Measurements from ENCODE around the gene ERC2. TPM values are rescaled to one million over a fixed set of nuclear protein-coding genes. Genes with fewer than 3 reads are reported as not detected.
A peak's percentile ranks its signal among the peaks of the same experiment; 100 is the strongest.
"Not testable (repeated sequence)": the region's sequence is repeated elsewhere in the genome, so short reads cannot be mapped to it uniquely, and the experiment has no call there.

Gene ERC2
- under 1 TPM in 1 of 2 donors, not detected in 1; 0.14 TPM for total RNA-seq
- long read RNA-seq: 0 reads

GRCh38 chr3:56468184-56469106, at the start of gene ERC2:
TSS of gene ERC2 (minus strand) at chr3:56468467.
- ATAC-seq: peak; percentile 73
- intact Hi-C loops (cut with DNase I, micrococcal nuclease): no loop called here
- peak; percentile 28 to 30 for DNase-seq

- DNase-seq: no peak
- intact Hi-C loops (cut with DNase I, micrococcal nuclease): no loop called here
- no peak for ATAC-seq
These were observed 34.5 kb upstream of the ERC2 start for GRCh38 chr3:56502738-56503137.

DNA sequence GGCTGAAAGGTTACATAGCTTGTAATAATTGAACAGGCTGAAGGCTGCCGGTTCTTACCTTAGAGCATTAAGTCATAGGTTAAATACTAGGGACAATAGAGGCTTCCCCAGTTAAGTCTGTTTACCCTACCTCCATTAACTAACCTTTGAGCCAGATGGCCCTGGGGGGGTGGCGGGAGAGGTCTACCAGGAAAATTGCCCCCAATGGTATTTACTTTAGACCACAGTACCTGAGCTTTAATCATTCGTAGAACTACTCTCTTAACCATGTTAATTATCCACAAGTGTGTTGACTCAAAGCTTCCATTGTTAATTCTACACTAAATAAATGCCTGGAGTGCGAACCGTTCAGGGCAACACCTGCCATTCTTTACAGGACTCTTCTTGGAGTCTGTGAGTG, 28.1 kb upstream of the ERC2 start:
- DNase-seq; ATAC-seq; intact Hi-C loops (cut with DNase I, micrococcal nuclease): not testable (repeated sequence)

GRCh38 chr3:56494679-56495322, 26.5 kb upstream of the ERC2 start:
- DNase-seq: peak; percentile 65 to 83
- intact Hi-C loops (cut with DNase I, micrococcal nuclease): no loop called here
- peak; percentile 91 for ATAC-seq

DNA sequence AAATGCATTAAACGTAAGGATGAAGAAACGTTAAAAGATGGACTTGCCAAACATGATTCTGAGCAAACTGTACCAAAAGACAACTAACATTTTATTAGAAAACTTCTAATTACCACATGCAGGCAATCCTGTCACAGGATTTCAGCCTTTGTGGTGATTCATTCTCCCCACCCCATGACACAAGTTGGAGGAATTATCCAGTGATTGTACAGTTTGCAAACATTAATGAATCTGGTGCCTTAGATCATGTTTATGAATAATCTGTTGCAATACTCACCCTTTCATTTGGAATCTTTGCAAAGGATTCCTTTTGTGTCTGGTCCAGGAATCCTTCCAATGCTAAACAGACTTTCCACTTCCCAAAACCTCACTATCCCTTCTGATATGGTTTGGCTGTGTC, 23.3 kb upstream of the ERC2 start:
- DNase-seq: no peak
- intact Hi-C loops (cut with DNase I, micrococcal nuclease): no loop called here
- ATAC-seq: no peak

GRCh38 chr3:56488812-56489600, 20.7 kb upstream of the ERC2 start:
- intact Hi-C loops (cut with DNase I, micrococcal nuclease): no loop called here
- no peak for ATAC-seq
- no peak for DNase-seq

- ATAC-seq: no peak
- DNase-seq: no peak
- intact Hi-C loops (cut with DNase I, micrococcal nuclease): no loop called here
These were observed 16.3 kb upstream of the ERC2 start for GRCh38 chr3:56484525-56485032.

DNA sequence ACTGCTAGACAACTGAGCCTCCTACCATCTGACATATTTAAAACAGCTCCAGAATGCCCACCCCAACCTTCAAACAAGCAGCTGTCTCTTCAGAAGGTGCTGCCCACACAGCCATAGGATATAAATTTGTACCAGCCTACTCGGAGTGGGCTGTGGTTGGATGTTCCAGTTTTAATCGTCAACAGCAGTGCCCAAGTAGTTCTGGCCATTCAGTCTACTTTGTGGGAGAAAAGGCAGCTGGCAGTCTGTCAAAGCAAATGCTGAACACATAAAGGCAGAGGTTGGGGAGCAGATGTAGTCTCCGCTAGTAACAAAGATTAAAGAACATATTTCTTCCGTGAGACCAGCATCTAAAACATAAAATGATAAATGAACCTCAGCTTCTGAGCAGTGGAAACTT, 15.9 kb upstream of the ERC2 start:
- intact Hi-C loops (cut with DNase I, micrococcal nuclease): no loop called here
- no peak for ATAC-seq
- DNase-seq: no peak

DNA sequence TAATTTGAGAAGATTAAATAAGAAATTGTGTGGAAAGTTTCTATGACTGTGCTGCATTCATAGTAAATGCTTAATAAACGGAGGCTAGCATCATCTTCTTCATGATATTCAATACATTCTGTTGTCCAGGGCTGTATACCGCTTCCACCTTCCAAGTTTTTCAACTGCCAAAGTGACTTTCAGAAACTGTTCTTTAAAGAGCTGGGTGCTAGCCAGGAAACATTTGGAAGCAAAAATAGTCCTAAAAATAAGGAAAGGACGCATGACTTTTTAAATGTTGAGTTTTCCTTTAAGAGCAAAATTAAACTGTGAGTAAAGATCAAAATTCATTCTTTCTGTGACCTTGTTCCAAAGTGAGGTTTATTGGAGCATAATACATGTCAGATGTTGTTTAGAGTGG, 9.4 kb upstream of the ERC2 start:
- ATAC-seq (no peak), DNase-seq (no peak)
- intact Hi-C loops (cut with DNase I, micrococcal nuclease): no loop called here

DNA sequence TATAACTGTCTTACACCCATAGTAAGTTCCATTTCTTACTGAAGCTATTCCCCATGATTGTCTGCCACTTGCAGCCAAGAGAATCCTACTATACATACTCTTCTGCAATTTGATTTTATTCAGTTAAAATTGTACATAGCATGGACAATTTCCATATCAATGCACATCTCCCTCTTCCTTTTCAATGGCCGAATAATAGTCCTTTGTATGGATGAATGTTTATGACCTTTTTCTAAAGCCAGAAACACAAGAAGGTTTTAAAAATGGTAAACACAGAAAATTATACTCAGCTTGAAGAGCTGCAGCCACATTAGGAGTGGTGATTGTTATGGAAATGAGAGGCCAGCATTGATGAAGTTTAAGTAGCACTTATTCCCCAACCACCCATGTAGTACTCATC, 8.5 kb upstream of the ERC2 start:
- no peak for DNase-seq
- no peak for ATAC-seq
- intact Hi-C loops (cut with DNase I, micrococcal nuclease): no loop called here

DNA sequence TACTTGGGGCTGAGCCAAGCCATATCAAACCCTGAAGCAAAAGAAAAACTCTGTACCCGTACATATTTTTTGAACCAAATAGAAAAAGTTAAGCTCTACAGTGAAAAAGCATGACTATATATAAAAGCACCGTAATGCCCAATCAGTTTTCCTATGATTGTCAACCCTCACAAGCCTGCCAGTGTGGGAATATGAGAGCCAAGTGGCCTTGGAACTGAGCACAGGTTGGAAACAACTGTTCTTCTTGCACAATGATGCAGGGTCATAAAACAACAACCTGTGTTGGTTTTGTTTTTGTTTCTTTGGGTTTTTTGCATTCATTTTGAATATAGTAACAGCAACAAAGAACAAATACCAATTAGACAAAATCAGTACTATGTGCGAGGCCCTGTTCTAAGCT, 3.5 kb upstream of the ERC2 start:
- no peak for DNase-seq
- intact Hi-C loops (cut with DNase I, micrococcal nuclease): no loop called here
- ATAC-seq: no peak

- intact Hi-C loops (cut with DNase I, micrococcal nuclease): no loop called here
These were observed 874 bp upstream of the ERC2 start for GRCh38 chr3:56469141-56469540.

DNA sequence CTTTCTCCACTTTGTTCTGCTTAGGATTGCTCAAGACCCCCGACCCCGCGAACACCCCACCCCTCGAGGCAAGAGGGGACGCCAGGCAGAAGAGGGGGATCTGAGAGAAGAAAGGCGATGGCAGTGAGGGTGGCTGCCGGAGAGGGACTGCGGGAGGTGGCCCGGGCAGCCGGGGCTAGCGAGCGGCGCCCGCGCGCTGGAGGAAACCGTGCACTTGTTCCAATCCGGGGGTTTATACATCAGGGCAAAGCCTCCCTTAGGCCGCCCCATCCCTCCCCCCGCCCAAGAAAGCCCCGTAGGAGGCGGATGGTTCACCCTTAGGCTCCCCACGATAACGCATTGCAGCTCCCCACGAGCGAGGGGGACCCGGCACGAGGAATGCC, 475 bp downstream of the ERC2 start:
- intact Hi-C loops (cut with DNase I, micrococcal nuclease): no loop called here
- ATAC-seq: peak; percentile 42
- no peak for DNase-seq

More at GRCh38 chr3:56469141-56469540, 874 bp upstream of the ERC2 start:
- no peak for ATAC-seq
- no peak for DNase-seq

- DNase-seq: peak; percentile 74 to 81
- ATAC-seq: peak; percentile 98
These were observed 1.2 kb downstream of the ERC2 start for GRCh38 chr3:56467108-56467507.

GRCh38 chr3:56459719-56460118, 8.5 kb downstream of the ERC2 start:
- intact Hi-C loops (cut with DNase I, micrococcal nuclease): no loop called here
- no peak for ATAC-seq
- no peak for DNase-seq

More at GRCh38 chr3:56467108-56467507, 1.2 kb downstream of the ERC2 start:
- intact Hi-C loops (cut with DNase I, micrococcal nuclease): no loop called here

GRCh38 chr3:56459104-56459496, 9.2 kb downstream of the ERC2 start:
- ATAC-seq (no peak), DNase-seq (no peak)
- intact Hi-C loops (cut with DNase I, micrococcal nuclease): no loop called here

- no peak for ATAC-seq
- DNase-seq: no peak
- intact Hi-C loops (cut with DNase I, micrococcal nuclease): no loop called here
These were observed 9.7 kb downstream of the ERC2 start for GRCh38 chr3:56458496-56459103.

DNA sequence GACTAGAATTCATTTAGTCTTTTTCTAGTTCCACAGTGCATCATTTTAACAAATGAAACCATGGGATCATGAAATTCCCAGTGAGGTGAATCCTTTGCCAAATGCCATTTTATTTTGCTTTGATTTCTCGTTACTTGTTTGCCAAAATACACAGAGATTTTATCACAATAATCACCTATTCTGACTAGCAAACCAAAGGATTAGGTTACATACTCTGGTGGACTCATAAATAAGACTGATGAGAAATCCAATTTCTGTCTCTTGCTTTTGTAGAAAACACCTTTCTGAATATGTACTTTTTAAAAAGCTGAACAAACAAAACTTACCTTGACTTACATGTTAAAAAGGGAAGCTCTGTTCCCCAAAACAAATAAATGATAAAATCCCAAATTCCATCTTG, 12.2 kb downstream of the ERC2 start:
- intact Hi-C loops (cut with DNase I, micrococcal nuclease): no loop called here
- no peak for ATAC-seq
- no peak for DNase-seq

DNA sequence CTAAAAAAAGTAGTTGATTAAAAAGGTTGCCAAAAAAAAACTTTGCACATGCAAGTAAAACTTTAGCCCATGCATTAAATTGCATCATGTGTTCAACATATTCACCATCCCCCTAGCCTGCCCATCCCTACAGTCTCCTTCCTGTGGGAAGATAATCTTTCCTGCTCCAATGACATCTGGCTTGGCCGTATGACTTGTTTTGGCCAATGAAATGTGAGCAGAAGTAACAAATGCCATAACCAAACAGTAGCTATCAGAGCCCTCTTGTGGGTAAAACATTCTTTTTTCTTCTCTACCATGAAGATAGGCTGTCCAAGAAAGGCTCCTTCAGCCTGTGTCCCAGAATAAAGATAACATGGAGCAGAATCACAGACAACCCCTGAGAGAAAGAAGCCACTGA, 15.3 kb downstream of the ERC2 start:
- intact Hi-C loops (cut with DNase I, micrococcal nuclease): no loop called here
- ATAC-seq (no peak), DNase-seq (no peak)
